CD14-positive monocyte (primary cell): ENCODE results near the gene FAM169A. TPM values are rescaled to one million over a fixed set of nuclear protein-coding genes. Genes with fewer than 3 reads are reported as not detected.
"Not testable (repeated sequence)": the region's sequence is repeated elsewhere in the genome, so short reads cannot be mapped to it uniquely, and the experiment has no call there.

Source experiments
- DNase-seq, 3 donors: peaks; one replicate each; pipeline ENCODE4 v3.0.0-alpha.2; 2011 to 2022
- H2AFZ ChIP-seq: 2 replicates; pipeline ENCODE4 v1.6.0; 2012; ENCODE audit warnings: mild to moderate bottlenecking, low read depth, low read length, inconsistent platforms; ENCODE audit not compliant: insufficient read depth, poor library complexity, severe bottlenecking
- H3K27ac ChIP-seq, 2 donors: 1 replicate in 1 of 2; 2 replicates in 1 of 2; pipeline ENCODE4 v1.5.1; 2012 to 2013; ENCODE audit warnings: low read length in 2 of 2, control low read depth in 1 of 2, inconsistent platforms in 1 of 2, low read depth in 1 of 2, mild to moderate bottlenecking in 1 of 2
- H3K27me3 ChIP-seq, 2 donors: one replicate each; pipeline versions ENCODE4 v1.6.0 to v1.6.1; 2011 to 2013; ENCODE audit warnings: low read length in 2 of 2; ENCODE audit not compliant: control insufficient read depth in 2 of 2, insufficient read depth in 2 of 2
- H3K36me3 ChIP-seq, 2 donors: replicated peaks in 1 of 2; 1 replicate in 1 of 2; 2 replicates in 1 of 2; pipeline versions ENCODE4 v1.5.1 to v1.6.1; 2012 to 2013; ENCODE audit warnings: low read length in 2 of 2, control low read depth in 1 of 2, inconsistent platforms in 1 of 2, mild to moderate bottlenecking in 1 of 2; ENCODE audit not compliant: insufficient read depth in 2 of 2, control insufficient read depth in 1 of 2
- H3K4me1 ChIP-seq, 2 donors: 1 replicate in 1 of 2; 2 replicates in 1 of 2; pipeline versions ENCODE4 v1.5.1 to v1.6.1; 2012 to 2013; ENCODE audit warnings: low read length in 2 of 2, control low read depth in 1 of 2, inconsistent platforms in 1 of 2, mild to moderate bottlenecking in 1 of 2, moderate library complexity in 1 of 2; ENCODE audit not compliant: insufficient read depth in 2 of 2, control insufficient read depth in 1 of 2
- H3K4me2 ChIP-seq: replicated peaks from 2 replicates; pipeline ENCODE3; 2012; ENCODE audit warnings: low read length, moderate library complexity, mild to moderate bottlenecking; ENCODE audit not compliant: poor library complexity, severe bottlenecking; ENCODE audit errors: extremely low read depth
- H3K4me3 ChIP-seq, 3 experiments: fragments of 200-600 bp in 1 of 3; sonication (generic) in 1 of 3; replicated peaks in 1 of 3; 1 replicate in 2 of 3; 2 replicates in 1 of 3; pipeline ENCODE4 v1.5.1; 2011 to 2013; ENCODE audit warnings: low read length in 3 of 3, mild to moderate bottlenecking in 3 of 3, control low read depth in 2 of 3, low read depth in 2 of 3, inconsistent platforms in 1 of 3, moderate library complexity in 1 of 3
- H3K79me2 ChIP-seq: 2 replicates; pipeline ENCODE4 v1.6.0; 2012; ENCODE audit warnings: mild to moderate bottlenecking, control low read depth, inconsistent platforms, low read length, moderate library complexity; ENCODE audit not compliant: insufficient read depth
- H3K9ac ChIP-seq: 2 replicates; pipeline ENCODE4 v1.6.0; 2017; ENCODE audit warnings: low read length, mild to moderate bottlenecking; ENCODE audit not compliant: insufficient read depth, poor library complexity, severe bottlenecking
- H3K9me3 ChIP-seq, 2 donors: replicated peaks in 1 of 2; 1 replicate in 1 of 2; 2 replicates in 1 of 2; pipeline versions ENCODE4 v1.5.1 to v1.6.1; 2012 to 2013; ENCODE audit warnings: low read length in 2 of 2, control low read depth in 1 of 2; ENCODE audit not compliant: control insufficient read depth in 1 of 2, insufficient read depth in 1 of 2
- H4K20me1 ChIP-seq: 2 replicates; pipeline ENCODE4 v1.6.0; 2012; ENCODE audit warnings: mild to moderate bottlenecking, low read length, control low read depth, moderate library complexity; ENCODE audit not compliant: insufficient read depth
- H3K27ac Mint-ChIP-seq, 7 donors: one replicate each; pipeline ENCODE4 v1.8.0; 2020; ENCODE audit warnings: mild to moderate bottlenecking in 7 of 7, mixed read lengths in 7 of 7, moderate library complexity in 6 of 7, inconsistent platforms in 2 of 7
- H3K27me3 Mint-ChIP-seq, 3 donors: one replicate each; pipeline ENCODE4 v1.8.0; 2021 to 2022; ENCODE audit warnings: low read depth in 3 of 3, mild to moderate bottlenecking in 3 of 3, mixed read lengths in 3 of 3, moderate library complexity in 3 of 3, inconsistent platforms in 1 of 3
- H3K36me3 Mint-ChIP-seq, 2 donors: one replicate each; pipeline ENCODE4 v1.8.0; 2020; ENCODE audit warnings: mixed read lengths in 2 of 2, inconsistent platforms in 1 of 2, mild to moderate bottlenecking in 1 of 2
- H3K4me1 Mint-ChIP-seq: one replicate; pipeline ENCODE4 v1.8.0; 2020; ENCODE audit warnings: mild to moderate bottlenecking, mixed read lengths
- H3K4me3 Mint-ChIP-seq, 2 donors: one replicate each; pipeline ENCODE4 v1.8.0; 2020; ENCODE audit warnings: mild to moderate bottlenecking in 2 of 2, mixed read lengths in 2 of 2, moderate library complexity in 1 of 2
- H3K9me3 Mint-ChIP-seq, 7 donors: one replicate each; pipeline ENCODE4 v1.8.0; 2020 to 2022; ENCODE audit warnings: mixed read lengths in 7 of 7, mild to moderate bottlenecking in 6 of 7, moderate library complexity in 6 of 7, inconsistent platforms in 2 of 7
- CTCF ChIP-seq: fragments of 200-600 bp; IDR thresholded peaks from one replicate; pipeline ENCODE4 v1.8.0; 2022; ENCODE audit warnings: antibody characterized with exemption, mild to moderate bottlenecking
- WGBS: methylation state at CpG from one replicate; pipeline ENCODE4 v1.1.5; 2013; ENCODE audit warnings: missing lambda C conversion rate; ENCODE audit not compliant: insufficient coverage; 5-methylcytosine and 5-hydroxymethylcytosine counted together
- intact Hi-C, 2 donors: fragments of 100-400 bp; cut with micrococcal nuclease; formaldehyde crosslinking; loops; one replicate each; pipeline versions ENCODE4 v1.15.0 to v1.15.1; 2023
- polyA plus RNA-seq, 3 donors: library from polyadenylated mRNA; depleted of rRNA in 1 of 3; unstranded in 2 of 3; stranded (reverse) in 1 of 3; fragments of 300-500 nt in 2 of 3; fragments of >200 nt in 1 of 3; fragmentation: Illumina TruSeq in 2 of 3; gene quantifications; 1 replicate in 2 of 3; 2 replicates in 1 of 3; pipeline ENCODE4 v1.2.3, GENCODE V29; 2012 to 2021

FAM169A gene
- polyA plus RNA-seq, 3 donors, result not detected

- Histone ChIP-seq H3K79me2 (no peaks in the 10 kb centered on the region), H3K4me2 (no peak overlapping the region), H3K9ac (no peak overlapping the region), H3K9me3 (no peaks in the 10 kb centered on the region), H3K27ac (no peak overlapping the region), H4K20me1 (no peaks in the 10 kb centered on the region), H3K27me3 (no peaks in the 10 kb centered on the region), H3K4me1 (no peaks in the 10 kb centered on the region), H2AFZ (no peak overlapping the region), H3K4me3 (no peak overlapping the region), H3K36me3 (no peaks in the 10 kb centered on the region)
- 61% methylated on average over 3 of the region's 4 CpGs for WGBS
- Mint-ChIP-seq H3K27me3 (peaks cover 0 to 10% (median 1%) of the 10 kb centered on the region in 3 donors), H3K36me3 (no peaks in the 10 kb centered on the region), H3K9me3 (peaks cover 0 to 8% (median 0%) of the 10 kb centered on the region in 7 donors), H3K27ac (no peak overlapping the region), H3K4me3 (no peak overlapping the region), H3K4me1 (peaks cover 6% of the 10 kb centered on the region)
- TF ChIP-seq CTCF, result no peak
- intact Hi-C loops, result no loop called here
- peak in 1 of 3 donors; percentile 7 for DNase-seq
These were observed 21.9 kb upstream of the FAM169A start for GRCh38 chr5:74888117-74888516.

- TF ChIP-seq CTCF, result no peak
- no peak overlapping the region for H3K27ac Mint-ChIP-seq
These were observed 19.0 kb upstream of the FAM169A start for GRCh38 chr5:74885170-74885569.

GRCh38 chr5:74882379-74883134, 16.4 kb upstream of the FAM169A start:
- H3K4me2 ChIP-seq, H3K9me3 Mint-ChIP-seq, H3K4me1 Mint-ChIP-seq, H3K27me3 ChIP-seq, DNase-seq, H3K36me3 ChIP-seq, H3K9me3 ChIP-seq, H3K4me1 ChIP-seq, H3K79me2 ChIP-seq, H3K27me3 Mint-ChIP-seq, H3K4me3 ChIP-seq, H3K36me3 Mint-ChIP-seq, H3K27ac Mint-ChIP-seq, H2AFZ ChIP-seq, H3K9ac ChIP-seq, H3K27ac ChIP-seq, intact Hi-C loops, H4K20me1 ChIP-seq, H3K4me3 Mint-ChIP-seq: not testable (repeated sequence)
- 84% methylated on average over 4 of the region's 10 CpGs for WGBS

More at GRCh38 chr5:74885170-74885569, 19.0 kb upstream of the FAM169A start:
- Histone ChIP-seq H3K9ac (no peak overlapping the region), H3K36me3 (no peaks in the 10 kb centered on the region), H3K9me3 (no peaks in the 10 kb centered on the region), H2AFZ (no peak overlapping the region), H3K4me3 (no peak overlapping the region), H3K4me2 (no peak overlapping the region), H3K79me2 (no peaks in the 10 kb centered on the region), H3K4me1 (no peaks in the 10 kb centered on the region), H3K27ac (no peak overlapping the region), H3K27me3 (no peaks in the 10 kb centered on the region), H4K20me1 (no peaks in the 10 kb centered on the region)
- intact Hi-C loops, result no loop called here
- peaks cover 0 to 8% (median 0%) of the 10 kb centered on the region in 7 donors for H3K9me3 Mint-ChIP-seq
- H3K27me3 Mint-ChIP-seq, result peaks cover 0 to 7% (median 4%) of the 10 kb centered on the region in 3 donors
- peaks cover 6% of the 10 kb centered on the region for H3K4me1 Mint-ChIP-seq
- DNase-seq, result no peak
- no peak overlapping the region for H3K4me3 Mint-ChIP-seq
- H3K36me3 Mint-ChIP-seq, result no peaks in the 10 kb centered on the region
